K562 (cell line): ENCODE results near the gene IQSEC3. TPM values are rescaled to one million over a fixed set of nuclear protein-coding genes. Genes with fewer than 3 reads are reported as not detected.

Experiments used
- GATA2 ChIP-seq: sonication (generic); formaldehyde crosslinking; IDR thresholded peaks from 2 replicates; pipeline ENCODE4 v1.4.0; 2020; ENCODE audit warnings: mild to moderate bottlenecking, missing genetic modification reagents
- LARP7 ChIP-seq: fragments of 450-650 bp; IDR thresholded peaks from 2 replicates; pipeline ENCODE4 v1.6.1; 2016
- MCM2 ChIP-seq: fragments of 450-650 bp; IDR thresholded peaks from 2 replicates; pipeline ENCODE4 v1.6.1; 2017; ENCODE audit warnings: low read depth, mild to moderate bottlenecking
- PHF8 ChIP-seq: fragments of 200-600 bp; sonication (generic); IDR thresholded peaks from 2 replicates; pipeline ENCODE4 v1.6.1; 2012; ENCODE audit warnings: mixed run types, mild to moderate bottlenecking, inconsistent platforms, low read length, moderate library complexity, borderline replicate concordance
- SNIP1 ChIP-seq: fragments of 450-650 bp; IDR thresholded peaks from 2 replicates; pipeline ENCODE4 v1.7.1; 2017; ENCODE audit warnings: low read depth, mild to moderate bottlenecking
- ZBTB17 ChIP-seq: fragments of 450-650 bp; formaldehyde crosslinking; IDR thresholded peaks from 2 replicates; pipeline ENCODE4 v1.4.0; 2020; ENCODE audit warnings: mild to moderate bottlenecking
- polyA plus RNA-seq, 8 experiments: library from polyadenylated mRNA; depleted of rRNA in 4 of 8; stranded (reverse) in 5 of 8; unstranded in 3 of 8; fragments of >200 nt; fragmentation: Nextera tagmentation in 2 of 8; fragmentation: Illumina TruSeq in 1 of 8; extraction: Ambion mirVana in 2 of 8; extraction: Trizol in 1 of 8; gene quantifications; 2 replicates each; pipeline versions ENCODE4 v1.2.1 to v1.2.3, GENCODE V29; 2011 to 2014; ENCODE audit warnings: inconsistent platforms in 1 of 8, missing spikeins in 1 of 8
- total RNA-seq, 7 experiments: library from RNA; depleted of rRNA in 6 of 7; stranded (reverse); fragments of >200 nt in 6 of 7; fragmentation: Illumina TruSeq in 2 of 7; extraction: Trizol in 2 of 7; gene quantifications; 2 replicates each; pipeline versions ENCODE4 v1.2.1 to v1.2.3, GENCODE V29; 2011 to 2021; ENCODE audit warnings: low replicate concordance in 1 of 7
- TF ChIP-seq, protein P1 (sequence below): fragments of 450-650 bp; IDR thresholded peaks from 2 replicates; pipeline ENCODE4 v1.6.1; 2016; ENCODE audit warnings: mild to moderate bottlenecking, moderate library complexity

Gene IQSEC3
- total and polyA plus RNA-seq, 9 of the 15 experiments (the other 6 are each of a cell fraction or from before 2014, with no cell fraction given) = under 0.01 to 0.25 (median 0.08) TPM; not detected in 3

DNA sequence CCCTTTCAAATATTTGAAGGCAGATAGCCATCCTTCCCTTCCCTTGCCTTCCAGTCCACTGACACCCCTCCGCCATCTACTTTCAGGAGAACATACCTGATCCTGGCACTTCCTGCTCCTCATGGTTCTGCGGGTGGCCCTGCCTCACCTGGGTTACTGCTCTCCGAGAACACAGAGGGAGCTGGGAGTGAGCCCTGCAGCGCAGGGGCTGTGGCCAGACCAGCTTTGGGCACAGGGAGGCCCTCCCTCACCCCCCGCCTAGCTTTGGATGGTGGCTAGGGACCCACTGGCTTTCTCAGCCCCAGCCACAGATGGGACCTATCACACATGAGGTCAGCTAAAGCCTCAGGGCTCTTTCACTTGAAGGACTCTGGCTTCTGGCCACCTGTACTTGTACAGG is 12.4 kb downstream of the IQSEC3 start (continued):
- TF ChIP-seq, protein P1, sequence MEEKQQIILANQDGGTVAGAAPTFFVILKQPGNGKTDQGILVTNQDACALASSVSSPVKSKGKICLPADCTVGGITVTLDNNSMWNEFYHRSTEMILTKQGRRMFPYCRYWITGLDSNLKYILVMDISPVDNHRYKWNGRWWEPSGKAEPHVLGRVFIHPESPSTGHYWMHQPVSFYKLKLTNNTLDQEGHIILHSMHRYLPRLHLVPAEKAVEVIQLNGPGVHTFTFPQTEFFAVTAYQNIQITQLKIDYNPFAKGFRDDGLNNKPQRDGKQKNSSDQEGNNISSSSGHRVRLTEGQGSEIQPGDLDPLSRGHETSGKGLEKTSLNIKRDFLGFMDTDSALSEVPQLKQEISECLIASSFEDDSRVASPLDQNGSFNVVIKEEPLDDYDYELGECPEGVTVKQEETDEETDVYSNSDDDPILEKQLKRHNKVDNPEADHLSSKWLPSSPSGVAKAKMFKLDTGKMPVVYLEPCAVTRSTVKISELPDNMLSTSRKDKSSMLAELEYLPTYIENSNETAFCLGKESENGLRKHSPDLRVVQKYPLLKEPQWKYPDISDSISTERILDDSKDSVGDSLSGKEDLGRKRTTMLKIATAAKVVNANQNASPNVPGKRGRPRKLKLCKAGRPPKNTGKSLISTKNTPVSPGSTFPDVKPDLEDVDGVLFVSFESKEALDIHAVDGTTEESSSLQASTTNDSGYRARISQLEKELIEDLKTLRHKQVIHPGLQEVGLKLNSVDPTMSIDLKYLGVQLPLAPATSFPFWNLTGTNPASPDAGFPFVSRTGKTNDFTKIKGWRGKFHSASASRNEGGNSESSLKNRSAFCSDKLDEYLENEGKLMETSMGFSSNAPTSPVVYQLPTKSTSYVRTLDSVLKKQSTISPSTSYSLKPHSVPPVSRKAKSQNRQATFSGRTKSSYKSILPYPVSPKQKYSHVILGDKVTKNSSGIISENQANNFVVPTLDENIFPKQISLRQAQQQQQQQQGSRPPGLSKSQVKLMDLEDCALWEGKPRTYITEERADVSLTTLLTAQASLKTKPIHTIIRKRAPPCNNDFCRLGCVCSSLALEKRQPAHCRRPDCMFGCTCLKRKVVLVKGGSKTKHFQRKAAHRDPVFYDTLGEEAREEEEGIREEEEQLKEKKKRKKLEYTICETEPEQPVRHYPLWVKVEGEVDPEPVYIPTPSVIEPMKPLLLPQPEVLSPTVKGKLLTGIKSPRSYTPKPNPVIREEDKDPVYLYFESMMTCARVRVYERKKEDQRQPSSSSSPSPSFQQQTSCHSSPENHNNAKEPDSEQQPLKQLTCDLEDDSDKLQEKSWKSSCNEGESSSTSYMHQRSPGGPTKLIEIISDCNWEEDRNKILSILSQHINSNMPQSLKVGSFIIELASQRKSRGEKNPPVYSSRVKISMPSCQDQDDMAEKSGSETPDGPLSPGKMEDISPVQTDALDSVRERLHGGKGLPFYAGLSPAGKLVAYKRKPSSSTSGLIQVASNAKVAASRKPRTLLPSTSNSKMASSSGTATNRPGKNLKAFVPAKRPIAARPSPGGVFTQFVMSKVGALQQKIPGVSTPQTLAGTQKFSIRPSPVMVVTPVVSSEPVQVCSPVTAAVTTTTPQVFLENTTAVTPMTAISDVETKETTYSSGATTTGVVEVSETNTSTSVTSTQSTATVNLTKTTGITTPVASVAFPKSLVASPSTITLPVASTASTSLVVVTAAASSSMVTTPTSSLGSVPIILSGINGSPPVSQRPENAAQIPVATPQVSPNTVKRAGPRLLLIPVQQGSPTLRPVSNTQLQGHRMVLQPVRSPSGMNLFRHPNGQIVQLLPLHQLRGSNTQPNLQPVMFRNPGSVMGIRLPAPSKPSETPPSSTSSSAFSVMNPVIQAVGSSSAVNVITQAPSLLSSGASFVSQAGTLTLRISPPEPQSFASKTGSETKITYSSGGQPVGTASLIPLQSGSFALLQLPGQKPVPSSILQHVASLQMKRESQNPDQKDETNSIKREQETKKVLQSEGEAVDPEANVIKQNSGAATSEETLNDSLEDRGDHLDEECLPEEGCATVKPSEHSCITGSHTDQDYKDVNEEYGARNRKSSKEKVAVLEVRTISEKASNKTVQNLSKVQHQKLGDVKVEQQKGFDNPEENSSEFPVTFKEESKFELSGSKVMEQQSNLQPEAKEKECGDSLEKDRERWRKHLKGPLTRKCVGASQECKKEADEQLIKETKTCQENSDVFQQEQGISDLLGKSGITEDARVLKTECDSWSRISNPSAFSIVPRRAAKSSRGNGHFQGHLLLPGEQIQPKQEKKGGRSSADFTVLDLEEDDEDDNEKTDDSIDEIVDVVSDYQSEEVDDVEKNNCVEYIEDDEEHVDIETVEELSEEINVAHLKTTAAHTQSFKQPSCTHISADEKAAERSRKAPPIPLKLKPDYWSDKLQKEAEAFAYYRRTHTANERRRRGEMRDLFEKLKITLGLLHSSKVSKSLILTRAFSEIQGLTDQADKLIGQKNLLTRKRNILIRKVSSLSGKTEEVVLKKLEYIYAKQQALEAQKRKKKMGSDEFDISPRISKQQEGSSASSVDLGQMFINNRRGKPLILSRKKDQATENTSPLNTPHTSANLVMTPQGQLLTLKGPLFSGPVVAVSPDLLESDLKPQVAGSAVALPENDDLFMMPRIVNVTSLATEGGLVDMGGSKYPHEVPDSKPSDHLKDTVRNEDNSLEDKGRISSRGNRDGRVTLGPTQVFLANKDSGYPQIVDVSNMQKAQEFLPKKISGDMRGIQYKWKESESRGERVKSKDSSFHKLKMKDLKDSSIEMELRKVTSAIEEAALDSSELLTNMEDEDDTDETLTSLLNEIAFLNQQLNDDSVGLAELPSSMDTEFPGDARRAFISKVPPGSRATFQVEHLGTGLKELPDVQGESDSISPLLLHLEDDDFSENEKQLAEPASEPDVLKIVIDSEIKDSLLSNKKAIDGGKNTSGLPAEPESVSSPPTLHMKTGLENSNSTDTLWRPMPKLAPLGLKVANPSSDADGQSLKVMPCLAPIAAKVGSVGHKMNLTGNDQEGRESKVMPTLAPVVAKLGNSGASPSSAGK = no peak
- TF ChIP-seq PHF8 (no peak), GATA2 (no peak), MCM2 (no peak), SNIP1 (no peak), LARP7 (no peak), ZBTB17 (CRISPR knock-in tag) (no peak)
- TF ChIP-seq, all 486 proteins: peak for 0
